ENCODE data around the gene POLR1D.

The POLR1D gene, protein sequence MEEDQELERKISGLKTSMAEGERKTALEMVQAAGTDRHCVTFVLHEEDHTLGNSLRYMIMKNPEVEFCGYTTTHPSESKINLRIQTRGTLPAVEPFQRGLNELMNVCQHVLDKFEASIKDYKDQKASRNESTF

DNA sequence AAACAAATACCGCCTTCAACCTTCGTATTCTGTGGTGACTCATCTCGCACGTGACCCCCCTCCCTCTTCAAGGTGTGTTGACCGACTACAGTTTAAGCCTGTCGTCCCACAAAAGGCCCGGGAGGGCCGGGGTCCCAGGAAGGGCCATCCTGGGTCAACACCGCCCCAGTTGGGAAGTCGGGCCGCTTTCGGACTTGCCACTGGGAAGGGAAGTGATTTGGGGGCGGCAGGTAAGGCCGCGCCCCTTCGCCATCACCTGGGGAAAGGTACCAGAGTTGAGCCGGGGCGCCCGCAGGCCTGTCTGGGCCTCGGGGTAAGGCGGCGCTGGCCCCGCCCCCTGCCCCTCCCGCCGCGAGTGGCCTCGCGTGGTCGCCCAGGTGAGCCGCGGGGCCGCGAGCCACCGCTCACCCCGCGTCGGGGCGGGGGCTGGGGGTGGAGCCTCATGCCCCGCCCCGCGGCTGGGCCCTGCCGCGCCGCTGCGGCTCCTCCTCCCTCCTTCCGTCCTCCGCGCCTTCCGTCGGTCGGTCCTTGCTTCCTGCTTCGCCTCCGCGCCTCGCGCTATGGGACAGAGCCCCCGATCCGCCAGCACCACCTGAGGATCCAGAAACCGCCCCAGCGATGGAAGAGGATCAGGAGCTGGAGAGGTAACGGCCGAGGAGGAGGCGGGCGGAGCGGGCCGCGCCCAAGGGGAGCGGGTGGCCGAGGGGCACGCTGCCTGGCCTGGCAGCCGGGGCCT is at the start of gene POLR1D:
Gene POLR1D (plus strand): TSS at position 527 of the 736 bp plus-strand sequence. CDS start 92 bp downstream, at position 619.
- DNase-seq (ENCODE audit: low read depth in 2 of 2), result peak; percentile 65 to 70

DNA sequence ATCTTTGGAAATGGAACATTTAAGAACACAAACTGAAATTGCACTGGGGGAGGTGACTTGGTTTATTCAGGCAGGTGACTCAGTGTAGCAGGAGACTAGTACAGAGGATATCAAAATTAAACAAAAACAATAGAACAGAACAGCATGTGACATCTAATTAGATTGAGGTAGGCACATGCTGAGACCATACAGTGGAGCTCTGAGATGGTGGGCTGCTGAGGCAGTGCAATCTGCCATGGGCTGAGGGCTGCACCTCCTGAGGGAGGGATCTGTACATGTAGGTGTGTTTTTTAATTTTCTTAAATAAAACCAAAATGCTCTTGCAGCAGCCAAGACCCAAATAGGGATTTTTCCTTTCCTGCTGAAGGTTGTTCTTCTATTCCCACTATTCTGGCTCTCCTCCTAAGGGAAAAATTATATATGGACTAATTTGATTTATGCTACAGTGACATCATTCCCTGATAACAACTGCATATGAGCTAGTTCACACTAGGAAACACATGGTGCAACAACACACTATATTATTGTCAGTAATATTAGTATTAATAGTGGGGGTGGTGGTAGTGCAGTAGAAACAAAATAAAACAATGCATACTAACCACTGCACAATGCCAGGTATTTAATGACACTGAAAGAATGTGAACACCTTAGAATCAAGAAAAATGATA is 49.3 kb upstream of the POLR1D start:
- DNase-seq (ENCODE audit: low read depth in 2 of 2), result no peak

DNA sequence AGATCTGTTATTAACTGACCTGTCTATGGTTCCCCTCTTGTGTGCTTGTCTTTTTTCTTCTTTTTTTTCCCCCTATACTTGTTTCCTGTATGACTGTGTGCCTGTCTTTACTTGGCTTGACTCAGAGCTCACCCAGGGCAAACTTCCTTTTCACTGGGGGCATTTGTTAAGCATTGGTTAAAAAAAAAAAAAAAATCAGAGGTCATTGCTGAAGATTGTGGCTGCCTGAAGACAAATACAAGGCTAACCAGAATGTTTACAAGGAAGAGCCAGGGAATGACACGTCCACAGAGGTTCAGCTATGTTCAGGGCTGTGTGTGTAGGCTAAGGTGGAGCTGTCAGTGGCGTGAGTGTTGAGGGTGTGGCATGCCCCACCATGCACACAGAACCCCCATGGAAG is 48.4 kb upstream of the POLR1D start:
- no peak for DNase-seq (ENCODE audit: low read depth in 2 of 2)

DNA sequence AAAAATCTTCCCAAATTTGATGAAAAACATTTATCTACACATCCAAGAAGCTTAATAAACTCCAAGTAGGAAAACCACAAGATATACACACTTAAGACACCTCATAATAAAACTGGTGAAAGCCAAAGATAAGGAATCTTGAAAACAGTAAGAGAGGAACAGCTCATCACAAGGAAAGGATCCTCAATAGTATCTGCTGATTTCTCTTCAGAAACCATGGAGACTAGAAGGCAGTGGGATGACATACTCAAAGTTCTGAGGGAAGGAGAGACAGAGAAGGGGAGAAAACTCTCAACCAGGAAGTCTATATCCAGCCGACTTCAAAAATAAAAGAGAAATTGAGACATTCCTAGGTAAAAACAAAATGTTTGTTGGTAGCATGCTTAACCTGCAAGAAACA is 47.0 kb upstream of the POLR1D start:
- no peak for DNase-seq (ENCODE audit: low read depth in 2 of 2)

DNA sequence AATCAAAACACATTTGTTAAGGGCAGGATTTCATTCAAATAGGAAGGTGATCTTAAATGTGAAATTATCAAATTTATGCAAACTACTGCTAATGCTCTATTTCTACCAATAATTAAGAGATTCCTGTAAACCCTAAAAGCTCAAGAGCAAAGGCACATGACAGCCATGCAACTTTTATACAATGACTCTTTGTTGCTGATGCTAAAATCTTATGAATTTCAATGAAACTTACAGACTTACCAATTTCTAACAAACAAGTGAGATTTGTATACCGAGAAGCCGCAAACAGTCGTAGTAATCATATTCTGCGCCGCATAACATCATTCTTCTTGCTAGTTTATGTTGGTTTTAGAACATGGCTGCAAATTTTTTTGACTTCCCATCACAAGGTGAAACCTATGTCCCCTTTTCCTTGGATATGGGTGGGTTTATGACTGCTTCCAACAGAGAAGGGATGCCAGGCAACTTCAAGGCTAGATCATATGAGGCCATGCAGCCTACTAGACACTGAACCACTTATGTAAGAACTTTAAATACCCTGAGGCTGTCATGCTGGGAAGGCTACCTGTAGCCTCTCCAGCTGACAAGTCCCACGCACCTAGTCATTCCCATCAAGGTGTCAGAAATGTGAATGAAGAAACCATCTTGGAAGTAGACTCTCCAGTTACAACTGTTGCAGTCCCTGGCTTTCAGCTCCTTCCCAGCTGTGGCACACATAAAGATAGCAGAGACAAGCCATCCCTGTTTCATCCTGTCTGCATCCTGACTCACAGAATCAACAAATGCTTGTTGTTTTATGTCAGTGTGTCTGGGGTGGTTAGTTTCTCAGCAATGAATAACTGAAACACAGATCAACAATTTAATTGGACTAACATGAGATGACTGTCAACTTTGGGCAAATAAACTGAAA is 43.3 kb upstream of the POLR1D start:
- no peak for DNase-seq (ENCODE audit: low read depth in 2 of 2)

DNA sequence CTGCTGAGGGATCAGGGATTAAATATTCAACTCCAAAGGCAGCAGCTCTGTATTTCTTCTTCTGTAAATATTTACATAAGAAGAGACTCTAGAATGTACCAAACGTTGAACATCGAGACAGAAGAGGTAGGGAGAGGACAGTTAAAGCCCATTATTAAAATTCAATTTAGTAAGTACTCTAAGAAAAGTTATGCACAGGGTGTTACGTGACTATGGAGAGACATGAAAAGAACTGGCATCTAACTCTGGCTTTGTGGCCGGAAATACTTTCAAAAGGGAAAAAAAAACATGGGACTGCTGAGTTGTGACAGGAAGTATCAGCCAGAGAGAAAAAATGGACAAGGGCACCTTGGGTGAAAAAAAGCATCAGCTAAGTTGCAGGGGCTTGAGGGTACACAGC is 38.0 kb upstream of the POLR1D start:
- DNase-seq (ENCODE audit: low read depth in 2 of 2), result no peak

DNA sequence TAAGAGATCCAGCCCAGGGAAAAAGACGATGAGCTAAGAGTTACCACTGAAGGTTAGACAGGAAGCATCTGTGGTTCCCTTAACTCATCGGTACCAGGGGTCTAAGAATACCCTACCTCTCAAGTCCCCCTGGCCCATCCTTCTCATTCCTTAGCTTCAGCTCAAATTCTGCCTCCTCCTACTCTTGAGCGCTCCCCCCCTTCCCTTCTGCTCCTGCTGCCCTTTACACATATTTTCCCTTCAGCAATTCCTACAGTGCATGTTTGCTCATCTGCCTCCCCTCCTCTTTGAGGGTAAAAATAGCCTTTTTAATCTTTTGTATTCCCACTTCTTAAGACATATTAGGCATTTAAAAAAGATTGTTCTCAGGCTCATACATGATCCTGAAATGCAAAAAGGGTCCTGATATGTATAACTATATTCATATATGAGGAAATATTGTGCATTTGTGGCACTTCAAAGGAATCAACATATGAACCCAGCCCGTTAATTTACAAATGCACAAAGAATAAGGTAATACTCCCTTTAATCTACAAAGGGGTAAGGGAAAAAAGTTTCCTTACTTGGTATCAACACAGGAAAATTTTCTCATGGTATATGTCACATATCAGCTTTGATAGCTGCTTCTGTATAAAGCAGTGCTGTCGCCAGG is 34.5 kb upstream of the POLR1D start:
- DNase-seq (ENCODE audit: low read depth in 2 of 2), result no peak

DNA sequence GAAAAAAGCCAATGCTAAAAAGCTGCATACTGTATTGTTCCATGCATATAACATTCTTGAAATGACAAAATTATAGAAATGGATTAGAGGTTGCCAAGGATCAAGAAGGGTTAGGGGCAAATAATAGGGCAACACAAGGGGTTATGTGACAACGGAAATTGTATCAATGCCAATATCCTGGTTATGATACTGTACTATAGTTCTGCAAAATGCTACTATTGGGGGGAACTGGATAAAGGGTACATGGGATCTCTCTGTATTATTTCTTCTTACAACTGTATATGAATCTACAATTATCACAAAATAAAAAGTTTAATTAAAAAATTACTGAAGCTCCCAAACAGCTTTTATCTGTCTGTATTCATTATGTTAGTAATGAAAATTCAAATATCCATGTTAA is 33.3 kb upstream of the POLR1D start:
- no peak for DNase-seq (ENCODE audit: low read depth in 2 of 2)

DNA sequence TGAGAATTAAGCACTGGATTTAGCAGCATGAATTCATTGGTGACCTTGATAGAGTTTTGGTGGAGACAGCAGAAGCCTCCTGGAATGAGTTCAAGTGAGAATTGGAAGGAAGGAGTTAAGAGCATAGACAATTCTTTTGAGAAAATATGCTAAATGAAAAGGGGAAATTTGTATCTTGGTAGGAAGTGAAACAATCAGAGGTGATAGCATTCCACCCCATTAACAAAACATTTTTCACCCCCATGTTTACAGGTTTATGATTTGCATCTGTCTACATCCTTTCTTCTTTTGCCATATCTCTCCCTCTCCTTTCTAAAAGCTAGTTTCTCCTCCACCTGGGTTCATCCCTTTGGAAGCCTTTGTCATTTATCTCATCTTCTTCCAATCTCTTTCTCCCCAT is 28.8 kb upstream of the POLR1D start:
- DNase-seq (ENCODE audit: low read depth in 2 of 2), result no peak

DNA sequence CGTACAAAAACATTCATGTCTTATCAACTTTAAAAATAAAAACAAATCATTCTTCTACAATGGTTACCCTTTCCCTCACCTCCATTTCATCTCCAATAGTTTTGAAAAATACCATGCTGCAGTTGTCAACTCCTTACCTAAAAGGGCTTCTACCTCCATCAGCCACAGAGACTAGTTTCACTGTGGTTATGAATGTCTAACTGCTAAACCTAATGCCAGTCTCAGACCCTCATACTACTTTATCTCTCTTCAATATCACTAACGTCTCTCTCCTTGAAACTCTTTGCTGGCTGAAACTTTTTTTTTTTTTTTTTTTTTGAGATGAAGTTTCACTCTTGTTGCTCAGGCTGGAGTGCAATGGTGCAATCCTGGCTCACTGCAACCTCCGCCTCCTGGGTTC is 28.4 kb upstream of the POLR1D start:
- DNase-seq (ENCODE audit: low read depth in 2 of 2), result no peak

DNA sequence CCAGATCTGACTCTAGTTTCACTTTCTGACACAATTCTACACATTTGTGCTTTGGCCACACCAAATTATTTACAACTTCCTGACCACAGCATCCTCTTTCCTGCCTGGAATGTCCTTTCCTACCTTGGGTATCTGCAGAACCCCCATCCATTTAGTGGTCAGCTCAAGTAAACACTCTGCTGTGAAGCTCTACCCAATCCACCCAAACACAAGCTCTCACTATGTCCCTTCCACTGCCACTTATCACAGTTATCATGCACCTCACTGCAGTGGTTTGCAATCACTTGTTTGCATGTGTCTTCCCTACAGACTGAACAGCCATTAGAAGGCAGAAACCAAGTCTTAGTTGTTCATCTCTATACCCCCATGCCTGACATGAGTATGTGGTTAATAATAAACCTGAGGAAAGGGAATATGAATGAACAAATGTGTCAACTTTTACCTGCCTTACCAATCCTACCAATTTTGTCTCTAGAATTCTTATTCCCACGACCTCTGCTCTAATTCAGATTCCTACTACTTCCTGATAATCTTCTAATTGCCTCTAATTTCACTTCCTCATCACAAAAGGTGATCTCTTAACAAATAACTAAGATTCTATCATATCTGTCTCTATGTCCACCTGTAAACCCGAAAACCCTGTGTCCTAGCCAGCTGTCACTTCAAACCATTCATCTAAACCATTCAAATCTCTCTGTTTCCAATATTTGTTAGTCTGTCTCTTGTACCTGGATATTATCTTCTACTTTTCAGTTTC is 26.5 kb upstream of the POLR1D start:
- no peak for DNase-seq (ENCODE audit: low read depth in 2 of 2)

DNA sequence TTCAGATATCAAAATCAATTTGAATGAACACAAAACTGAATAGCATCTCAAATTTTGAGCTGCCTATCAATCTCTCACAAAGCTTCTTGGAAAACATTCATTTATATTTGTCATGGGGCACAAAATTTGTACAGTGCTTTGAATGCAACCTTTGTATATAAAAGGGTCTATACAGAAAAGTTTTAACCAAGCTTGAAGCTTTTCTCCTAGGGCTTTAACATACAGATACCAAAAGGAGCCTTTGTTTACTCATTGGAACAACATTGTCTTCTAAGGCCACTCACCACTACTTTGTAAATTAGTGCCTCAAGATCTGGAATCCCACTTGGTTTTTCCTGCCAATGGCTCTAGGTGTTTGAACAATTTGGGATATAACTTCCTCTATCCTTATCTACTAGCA is 22.6 kb upstream of the POLR1D start:
- DNase-seq (ENCODE audit: low read depth in 2 of 2), result no peak

DNA sequence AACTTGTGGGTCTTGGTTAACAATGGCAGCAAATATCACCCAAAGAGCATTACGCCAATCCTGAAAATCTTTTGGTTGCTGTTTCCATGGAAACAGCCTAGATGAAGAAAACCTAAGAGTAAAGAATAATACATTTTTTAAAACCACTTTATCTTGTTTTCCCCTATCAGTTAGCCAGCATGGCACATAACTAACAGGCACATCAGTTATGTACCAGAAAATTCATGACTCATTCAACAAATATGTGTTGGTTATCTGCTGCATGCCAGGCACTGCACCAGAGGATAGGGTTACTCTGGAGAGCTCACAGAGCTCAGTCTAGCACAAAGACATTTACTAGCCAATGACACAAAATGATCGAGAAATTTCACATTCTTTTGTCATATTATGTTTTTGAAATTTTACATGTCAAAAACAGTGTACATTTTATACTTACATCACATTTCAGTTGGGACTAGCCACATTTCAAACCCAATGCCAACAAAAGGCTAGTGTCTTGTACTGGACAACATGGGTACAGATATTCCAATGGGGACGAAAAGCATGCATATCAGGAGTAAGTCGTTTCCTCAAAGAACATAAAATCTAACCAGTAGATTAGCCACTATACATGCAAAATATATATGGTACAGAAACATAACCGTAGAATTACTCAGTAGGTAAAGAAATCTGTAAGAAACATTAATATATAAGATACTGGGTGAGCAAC is 21.7 kb upstream of the POLR1D start:
- DNase-seq (ENCODE audit: low read depth in 2 of 2), result no peak

DNA sequence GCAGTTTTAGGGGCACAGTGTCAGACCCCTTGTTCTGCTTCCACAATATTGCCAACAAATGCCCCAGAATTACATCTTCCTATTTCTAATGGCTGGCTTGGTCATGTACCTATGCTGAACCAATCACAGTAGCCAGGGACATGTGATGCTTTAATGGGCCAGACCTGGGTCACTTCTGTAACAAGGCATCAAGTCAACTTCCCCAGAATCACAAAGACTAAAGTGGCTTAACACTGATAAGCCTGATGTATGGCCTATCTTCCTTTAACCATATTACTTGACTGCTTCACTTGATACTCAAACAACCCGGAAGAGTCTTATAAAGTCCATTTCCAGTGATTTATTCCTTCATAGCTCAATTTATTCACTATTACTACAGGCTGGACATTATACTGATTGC is 21.0 kb upstream of the POLR1D start:
- DNase-seq (ENCODE audit: low read depth in 2 of 2), result no peak

DNA sequence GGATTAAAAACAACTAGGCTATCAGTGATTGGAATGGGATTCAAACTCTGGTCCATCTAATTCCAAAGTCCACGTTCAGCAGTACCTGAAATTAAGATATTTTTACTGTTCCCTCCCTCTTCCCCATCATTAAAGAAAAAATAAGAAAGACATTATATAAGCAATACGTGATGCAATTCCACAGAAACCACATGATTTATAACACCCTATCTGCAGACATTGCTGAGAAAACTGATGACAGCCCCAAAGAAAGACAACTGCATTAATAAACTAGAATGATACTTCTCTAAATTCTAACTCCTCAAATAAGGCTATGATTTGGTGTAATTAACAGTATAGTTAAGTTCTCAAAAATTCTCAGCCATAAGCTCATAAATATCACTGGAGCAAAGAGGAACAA is 20.5 kb upstream of the POLR1D start:
- no peak for DNase-seq (ENCODE audit: low read depth in 2 of 2)

DNA sequence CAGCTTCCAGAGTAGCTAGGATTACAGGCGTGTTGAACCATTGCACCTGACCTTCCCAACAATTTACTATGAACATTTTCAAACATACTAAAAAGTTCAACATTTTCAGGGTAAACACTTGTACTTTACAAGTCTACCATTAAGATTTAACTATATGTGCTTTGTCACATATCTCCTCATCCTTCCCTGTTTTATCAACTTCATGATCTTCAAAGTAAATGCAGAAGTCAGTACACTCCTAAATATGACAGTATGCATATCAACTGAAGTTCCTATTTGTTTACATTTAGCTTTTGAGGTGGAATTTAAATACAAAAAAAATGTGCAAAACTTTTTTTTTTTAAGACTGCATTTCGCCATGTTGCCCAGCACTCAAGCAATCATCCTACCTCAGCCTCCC is 19.9 kb upstream of the POLR1D start:
- no peak for DNase-seq (ENCODE audit: low read depth in 2 of 2)

DNA sequence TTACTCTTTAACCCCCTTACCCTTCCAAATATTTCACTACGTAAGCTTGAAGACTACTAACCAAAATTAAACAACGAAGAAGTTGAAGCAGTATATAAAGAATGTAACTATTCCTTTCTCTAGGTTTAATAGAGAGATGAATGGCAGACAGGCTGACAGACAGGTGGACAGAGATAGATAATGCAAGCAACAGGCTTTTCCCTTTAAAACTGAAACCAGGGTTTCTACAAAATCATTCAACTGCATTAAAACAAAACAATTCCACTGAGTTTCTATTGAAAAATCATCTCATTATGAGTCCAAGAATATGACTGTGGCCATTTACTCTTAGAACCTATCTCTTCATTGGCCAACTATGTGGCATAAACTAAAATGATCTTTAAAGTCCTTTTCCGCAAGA is 16.6 kb upstream of the POLR1D start:
- no peak for DNase-seq (ENCODE audit: low read depth in 2 of 2)

DNA sequence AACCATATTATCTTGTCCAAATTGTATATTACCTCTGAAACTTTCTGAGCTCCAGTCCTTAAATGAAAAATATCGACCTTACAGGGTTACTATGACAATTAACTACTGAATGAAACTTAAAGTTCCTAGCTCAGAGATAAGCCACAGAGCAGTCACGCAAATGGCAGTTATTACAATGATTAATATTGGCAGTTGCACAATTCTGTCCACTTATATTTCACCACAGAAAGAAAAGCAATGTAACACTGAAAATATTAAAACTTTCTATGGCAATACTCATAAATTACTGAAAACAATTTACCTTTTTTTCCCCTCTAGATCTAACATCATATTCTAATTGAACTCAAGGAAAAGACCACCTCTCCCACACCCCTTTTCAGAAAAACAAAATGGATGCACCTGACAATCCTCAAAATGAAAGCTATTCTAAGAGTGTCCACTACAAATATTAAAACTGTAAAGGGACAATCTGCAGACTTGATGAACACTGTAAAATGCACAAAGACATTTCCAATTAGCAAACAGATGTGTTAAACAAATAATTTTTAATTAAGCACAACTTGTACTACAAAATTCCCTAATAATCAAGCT is 16.0 kb upstream of the POLR1D start:
- no peak for DNase-seq (ENCODE audit: low read depth in 2 of 2)

DNA sequence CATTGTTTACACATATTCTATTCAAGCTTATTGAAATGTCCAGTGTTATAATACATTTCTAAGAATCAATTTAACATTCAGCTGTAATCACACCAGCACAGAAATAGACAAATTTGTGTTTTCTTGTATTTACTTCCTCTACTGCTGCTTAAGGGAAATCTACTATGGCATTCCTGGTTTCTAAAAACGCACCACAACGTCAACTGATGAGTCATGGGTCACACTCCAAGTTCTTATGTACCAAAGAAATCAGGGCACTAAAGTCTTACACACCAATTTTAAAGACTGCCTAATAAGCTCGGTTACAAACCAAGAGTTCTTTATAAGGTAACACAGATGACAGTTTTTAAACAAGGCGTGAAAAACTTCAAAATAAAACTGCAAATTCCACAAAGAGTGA is 14.6 kb upstream of the POLR1D start:
- no peak for DNase-seq (ENCODE audit: low read depth in 2 of 2)

DNA sequence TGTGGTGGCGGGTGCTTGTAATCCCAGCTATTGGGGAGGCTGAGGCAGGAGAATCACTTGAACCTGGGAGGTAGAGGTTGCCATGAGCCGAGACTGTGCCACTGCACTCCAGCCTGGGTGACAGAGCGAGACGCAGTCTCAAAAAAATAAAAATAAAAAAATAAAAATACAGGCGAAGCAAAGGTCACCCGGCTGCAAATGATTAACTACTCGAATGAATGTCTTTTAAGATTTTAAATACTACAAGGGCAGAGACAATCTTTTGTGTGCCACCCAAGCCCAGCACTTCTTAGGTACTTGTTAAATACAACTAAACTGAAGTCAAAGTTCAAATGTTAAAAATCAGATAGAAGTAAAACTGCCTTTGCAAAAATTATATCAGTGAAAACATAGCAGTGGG is 8.1 kb upstream of the POLR1D start:
- no peak for DNase-seq (ENCODE audit: low read depth in 2 of 2)
